ENCODE results near the gene GJC2. TPM values are rescaled to one million over a fixed set of nuclear protein-coding genes. Genes with fewer than 3 reads are reported as not detected.

GJC2 gene
- total RNA-seq, 1 experiment from 2014 or later: 0.76 TPM

GRCh38 chr1:228168563-228169270 lies 19.0 kb downstream of the GJC2 start:
- no peaks in the 10 kb centered on the region for H3K9me2 ChIP-seq (ENCODE audit: insufficient read depth)
- no peak overlapping the region for H2AFZ ChIP-seq (ENCODE audit: low read depth, low read length, poor library complexity, severe bottlenecking)
- TF ChIP-seq SP1 (IDR thresholded peaks at IDR 0.05; ENCODE audit: low read depth) (no peak), EGR1 (IDR thresholded peaks at IDR 0.05; ENCODE audit: low read depth) (no peak), ELF1 (IDR thresholded peaks at IDR 0.05; ENCODE audit: borderline replicate concordance, low read depth) (no peak), ATF3 (IDR thresholded peaks at IDR 0.05) (no peak)
- no peaks in the 10 kb centered on the region for H3K36me3 ChIP-seq (ENCODE audit: control insufficient read depth in 1 of 2, insufficient read depth in 2 of 2, low read length in 2 of 2)
- peaks cover 29% of the 10 kb centered on the region for H3K79me2 ChIP-seq (ENCODE audit: insufficient read depth, low read length)
- no peaks in the 10 kb centered on the region for H3K27me3 ChIP-seq (ENCODE audit: insufficient read depth, low read length)
- H3K4me2 ChIP-seq (ENCODE audit: low read length): no peak overlapping the region
- intact Hi-C loops (cut with micrococcal nuclease): no loop called here
- CTCF ChIA-PET: no interaction called here
- H3K4me1 ChIP-seq (ENCODE audit: control insufficient read depth in 1 of 2, insufficient read depth in 2 of 2, low read length in 2 of 2): peaks cover 14 to 26% of the 10 kb centered on the region in 2 experiments
- H3K27ac ChIP-seq (ENCODE audit: low read depth, low read length): no peak overlapping the region
- H3K9me3 ChIP-seq (ENCODE audit: control insufficient read depth in 1 of 2, insufficient read depth in 1 of 2, low read depth in 1 of 2, low read length in 2 of 2): no peaks in the 10 kb centered on the region
- ATAC-seq: no peak
- RAD21 ChIA-PET (ENCODE audit: low non-redundant PET in 1 of 2, low total read pairs in 2 of 2, uncharacterized antibody in 2 of 2, unreplicated experiment in 2 of 2): no interaction called here
- DNase-seq (ENCODE audit: low read depth, low spot score): no peak
- no peak overlapping the region for H3K4me3 ChIP-seq (replicated peaks in 1 of 2; ENCODE audit: low read depth in 1 of 2, low read length in 2 of 2)
- H4K20me1 ChIP-seq (ENCODE audit: insufficient read depth): no peaks in the 10 kb centered on the region
- BruUV-seq (replicated peaks): no TSS peak
- POLR2A ChIA-PET: no interaction called here
- H3K9ac ChIP-seq (ENCODE audit: low read length): no peak overlapping the region

- RAD21 ChIA-PET (ENCODE audit: low non-redundant PET in 1 of 2, low total read pairs in 2 of 2, uncharacterized antibody in 2 of 2, unreplicated experiment in 2 of 2): no interaction called here
- intact Hi-C loops (cut with micrococcal nuclease): no loop called here
Measured at GRCh38 chr1:228169345-228169744, 19.6 kb downstream of the GJC2 start.

More at GRCh38 chr1:228169345-228169744, 19.6 kb downstream of the GJC2 start:
- Histone ChIP-seq H3K9me2 (ENCODE audit: insufficient read depth) (no peaks in the 10 kb centered on the region), H3K27me3 (ENCODE audit: insufficient read depth, low read length) (no peaks in the 10 kb centered on the region), H3K4me1 (ENCODE audit: control insufficient read depth in 1 of 2, insufficient read depth in 2 of 2, low read length in 2 of 2) (peaks cover 15 to 27% of the 10 kb centered on the region in 2 experiments), H3K27ac (ENCODE audit: low read depth, low read length) (no peak overlapping the region), H3K36me3 (ENCODE audit: control insufficient read depth in 1 of 2, insufficient read depth in 2 of 2, low read length in 2 of 2) (no peaks in the 10 kb centered on the region), H3K4me3 (replicated peaks in 1 of 2; ENCODE audit: low read depth in 1 of 2, low read length in 2 of 2) (no peak overlapping the region), H3K9ac (ENCODE audit: low read length) (no peak overlapping the region), H3K4me2 (ENCODE audit: low read length) (no peak overlapping the region), H3K79me2 (ENCODE audit: insufficient read depth, low read length) (peaks cover 29% of the 10 kb centered on the region), H3K9me3 (ENCODE audit: control insufficient read depth in 1 of 2, insufficient read depth in 1 of 2, low read depth in 1 of 2, low read length in 2 of 2) (no peaks in the 10 kb centered on the region), H4K20me1 (ENCODE audit: insufficient read depth) (no peaks in the 10 kb centered on the region), H2AFZ (ENCODE audit: low read depth, low read length, poor library complexity, severe bottlenecking) (no peak overlapping the region)
- ChIA-PET CTCF (no interaction called here), POLR2A (no interaction called here)
- TF ChIP-seq TCF7L2 (IDR thresholded peaks at IDR 0.05; ENCODE audit: borderline replicate concordance, extremely low read depth, insufficient read depth, insufficient read length): no peak
- no peak for TF ChIP-seq SIN3A (IDR thresholded peaks at IDR 0.05; ENCODE audit: low read depth)
- TF ChIP-seq CBX3 (IDR thresholded peaks at IDR 0.05; ENCODE audit: low read depth): no peak
- no peak for TF ChIP-seq JUND (IDR thresholded peaks at IDR 0.05)
- TF ChIP-seq EZH2 (IDR thresholded peaks at IDR 0.05): no peak
- DNase-seq (ENCODE audit: low read depth, low spot score): no peak
- no peak for ATAC-seq
- no TSS peak for BruUV-seq (replicated peaks)

Measured in HCT116 (cell line).